ENCODE results near the gene CNTNAP5.

- TF ChIP-seq CTCF (IDR thresholded peaks at IDR 0.05 in 4 of 5, conservative IDR thresholded peaks at IDR 0.05 in 1 of 5) (no peak), POLR2A (IDR thresholded peaks at IDR 0.05) (no peak)
Observed at GRCh38 chr2:124081154-124081716, 56.1 kb downstream of the CNTNAP5 start.

Data from gastrocnemius medialis (tissue), 4 donors.